Measurements from ENCODE around the gene ADAMTS13. TPM values are rescaled to one million over a fixed set of nuclear protein-coding genes. Genes with fewer than 3 reads are reported as not detected.

Gene ADAMTS13
- total RNA-seq, 3 donors from 2014 or later (not counting 1 experiment from before 2014, with no cell fraction given): 2.3 to 3.0 (median 2.8) TPM

DNA sequence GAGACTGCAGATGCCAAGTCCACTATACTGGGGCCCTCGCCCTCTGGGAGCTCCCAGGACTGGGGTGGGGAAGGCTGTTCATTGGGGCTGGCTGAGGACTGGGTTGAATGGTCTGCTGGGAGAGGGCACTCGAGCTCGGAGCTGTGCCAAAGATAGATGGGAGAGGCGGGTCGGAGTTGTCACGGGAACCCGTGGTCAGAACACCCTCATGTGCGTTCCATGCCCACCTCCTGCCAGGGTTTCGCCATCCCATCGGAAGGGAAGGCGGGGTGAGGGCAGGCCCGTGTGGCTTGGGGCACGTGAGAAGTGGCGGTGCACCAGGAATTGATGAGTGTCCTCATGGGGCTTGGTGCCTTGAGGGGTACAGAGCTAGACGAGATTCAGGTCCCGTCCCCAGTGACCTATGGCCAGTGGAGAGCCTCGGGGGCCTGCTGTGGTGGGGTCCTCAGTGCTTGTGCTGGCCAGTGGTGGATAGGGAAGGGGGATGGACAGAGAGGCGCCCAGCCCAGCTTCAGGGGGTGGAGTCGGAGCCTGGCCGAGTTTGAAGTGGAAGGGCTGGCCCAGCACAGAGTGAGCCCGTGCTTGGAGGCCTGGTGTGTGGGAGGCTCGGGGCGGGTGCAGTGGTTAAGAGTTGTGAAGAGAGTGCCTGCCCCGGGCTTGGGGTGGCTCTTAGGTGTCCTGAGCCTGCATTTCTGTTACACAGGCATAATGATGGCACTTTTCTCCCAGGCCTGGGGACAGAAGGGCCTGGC lies 41.9 kb downstream of the ADAMTS13 start:
- DNase-seq (no peak), ATAC-seq (no peak)
- Mint-ChIP-seq H3K9me3 (no peaks in the 10 kb centered on the region), H3K4me1 (peaks cover 0 to 14% of the 10 kb centered on the region in 2 donors), H3K4me3 (no peak overlapping the region), H3K27me3 (ENCODE audit: low read depth in 2 of 2) (no peaks in the 10 kb centered on the region), H3K27ac (peak overlapping the region in 1 of 2 donors; percentile 17), H3K36me3 (no peaks in the 10 kb centered on the region)
- Histone ChIP-seq H3K4me1 (ENCODE audit: control insufficient read depth, insufficient read depth, low read length) (peaks cover 18% of the 10 kb centered on the region), H3K4me3 (ENCODE audit: low read length) (no peak overlapping the region), H3K27me3 (ENCODE audit: control insufficient read depth, insufficient read depth, low read length) (no peaks in the 10 kb centered on the region), H3K36me3 (ENCODE audit: control insufficient read depth, insufficient read depth, low read length) (no peaks in the 10 kb centered on the region), H3K9me3 (ENCODE audit: control insufficient read depth, insufficient read depth, low read length) (no peaks in the 10 kb centered on the region), H3K27ac (ENCODE audit: low read length) (no peak overlapping the region)
- TF ChIP-seq, protein P1, sequence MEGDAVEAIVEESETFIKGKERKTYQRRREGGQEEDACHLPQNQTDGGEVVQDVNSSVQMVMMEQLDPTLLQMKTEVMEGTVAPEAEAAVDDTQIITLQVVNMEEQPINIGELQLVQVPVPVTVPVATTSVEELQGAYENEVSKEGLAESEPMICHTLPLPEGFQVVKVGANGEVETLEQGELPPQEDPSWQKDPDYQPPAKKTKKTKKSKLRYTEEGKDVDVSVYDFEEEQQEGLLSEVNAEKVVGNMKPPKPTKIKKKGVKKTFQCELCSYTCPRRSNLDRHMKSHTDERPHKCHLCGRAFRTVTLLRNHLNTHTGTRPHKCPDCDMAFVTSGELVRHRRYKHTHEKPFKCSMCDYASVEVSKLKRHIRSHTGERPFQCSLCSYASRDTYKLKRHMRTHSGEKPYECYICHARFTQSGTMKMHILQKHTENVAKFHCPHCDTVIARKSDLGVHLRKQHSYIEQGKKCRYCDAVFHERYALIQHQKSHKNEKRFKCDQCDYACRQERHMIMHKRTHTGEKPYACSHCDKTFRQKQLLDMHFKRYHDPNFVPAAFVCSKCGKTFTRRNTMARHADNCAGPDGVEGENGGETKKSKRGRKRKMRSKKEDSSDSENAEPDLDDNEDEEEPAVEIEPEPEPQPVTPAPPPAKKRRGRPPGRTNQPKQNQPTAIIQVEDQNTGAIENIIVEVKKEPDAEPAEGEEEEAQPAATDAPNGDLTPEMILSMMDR (IDR thresholded peaks at IDR 0.05): no peak
- intact Hi-C loops (cut with micrococcal nuclease): no loop called here
- 91% methylated on average over 24 of the region's 24 CpGs for WGBS (ENCODE audit: insufficient coverage)

- intact Hi-C loops (cut with micrococcal nuclease): no loop called here
- Mint-ChIP-seq H3K36me3 (no peaks in the 10 kb centered on the region), H3K4me1 (peaks cover 0 to 9% of the 10 kb centered on the region in 2 donors)
Observed at GRCh38 chr9:133464638-133465037, 42.5 kb downstream of the ADAMTS13 start.

GRCh38 chr9:133465984-133466383 lies 43.8 kb downstream of the ADAMTS13 start:
- Histone ChIP-seq H3K27me3 (ENCODE audit: control insufficient read depth, insufficient read depth, low read length) (no peaks in the 10 kb centered on the region), H3K4me1 (ENCODE audit: control insufficient read depth, insufficient read depth, low read length) (peaks cover 6% of the 10 kb centered on the region), H3K9me3 (ENCODE audit: control insufficient read depth, insufficient read depth, low read length) (no peaks in the 10 kb centered on the region), H3K27ac (ENCODE audit: low read length) (no peak overlapping the region), H3K4me3 (ENCODE audit: low read length) (no peak overlapping the region), H3K36me3 (ENCODE audit: control insufficient read depth, insufficient read depth, low read length) (no peaks in the 10 kb centered on the region)
- intact Hi-C loops (cut with micrococcal nuclease): no loop called here
- no peak for DNase-seq
- WGBS (ENCODE audit: insufficient coverage): 78% methylated on average over 5 of the region's 6 CpGs
- no peak for ATAC-seq
- no peaks in the 10 kb centered on the region for H3K4me1 Mint-ChIP-seq
- H3K27ac Mint-ChIP-seq: no peak overlapping the region
- TF ChIP-seq, protein P1 (IDR thresholded peaks at IDR 0.05): no peak
- H3K9me3 Mint-ChIP-seq: no peaks in the 10 kb centered on the region
- no peak overlapping the region for H3K4me3 Mint-ChIP-seq
- no peaks in the 10 kb centered on the region for H3K27me3 Mint-ChIP-seq (ENCODE audit: low read depth in 2 of 2)
- H3K36me3 Mint-ChIP-seq: no peaks in the 10 kb centered on the region

More at GRCh38 chr9:133464638-133465037, 42.5 kb downstream of the ADAMTS13 start:
- H3K36me3 ChIP-seq (ENCODE audit: control insufficient read depth, insufficient read depth, low read length): no peaks in the 10 kb centered on the region
- Mint-ChIP-seq H3K27me3 (ENCODE audit: low read depth in 2 of 2) (no peaks in the 10 kb centered on the region), H3K9me3 (no peaks in the 10 kb centered on the region), H3K27ac (no peak overlapping the region), H3K4me3 (no peak overlapping the region)
- H3K27me3 ChIP-seq (ENCODE audit: control insufficient read depth, insufficient read depth, low read length): no peaks in the 10 kb centered on the region
- ATAC-seq (no peak), DNase-seq (no peak)
- H3K4me3 ChIP-seq (ENCODE audit: low read length): no peak overlapping the region
- TF ChIP-seq, protein P1 (IDR thresholded peaks at IDR 0.05): no peak
- peaks cover 13% of the 10 kb centered on the region for H3K4me1 ChIP-seq (ENCODE audit: control insufficient read depth, insufficient read depth, low read length)
- H3K27ac ChIP-seq (ENCODE audit: low read length): no peak overlapping the region
- no peaks in the 10 kb centered on the region for H3K9me3 ChIP-seq (ENCODE audit: control insufficient read depth, insufficient read depth, low read length)
- WGBS (ENCODE audit: insufficient coverage): 93% methylated on average over 10 of the region's 10 CpGs

DNA sequence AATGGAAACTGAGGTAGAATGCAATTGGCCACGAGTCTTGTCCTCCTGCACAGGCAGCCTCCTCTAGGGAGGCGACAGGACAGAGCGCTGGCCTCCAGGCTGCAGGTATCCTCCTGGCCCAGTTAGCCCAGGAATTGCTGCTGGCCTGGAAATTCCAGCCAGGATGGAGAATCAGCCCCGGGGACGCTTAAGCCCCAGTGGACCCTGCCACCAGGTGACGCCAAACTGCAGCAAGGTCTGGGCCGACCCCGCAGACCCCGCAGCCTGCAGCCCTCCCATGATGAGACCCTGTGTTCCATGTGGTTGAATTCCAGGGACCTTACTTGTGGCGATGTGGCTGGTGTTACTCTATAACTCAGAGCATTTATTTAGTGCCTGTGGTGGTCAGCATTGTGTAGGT lies 44.9 kb downstream of the ADAMTS13 start:
- WGBS (ENCODE audit: insufficient coverage): 93% methylated on average over 10 of the region's 10 CpGs
- Mint-ChIP-seq H3K9me3 (no peaks in the 10 kb centered on the region), H3K36me3 (no peaks in the 10 kb centered on the region), H3K4me3 (no peak overlapping the region), H3K4me1 (no peaks in the 10 kb centered on the region), H3K27me3 (ENCODE audit: low read depth in 2 of 2) (no peaks in the 10 kb centered on the region), H3K27ac (no peak overlapping the region)
- TF ChIP-seq, protein P1 (IDR thresholded peaks at IDR 0.05): no peak
- H3K4me3 ChIP-seq (ENCODE audit: low read length): no peak overlapping the region
- H3K4me1 ChIP-seq (ENCODE audit: control insufficient read depth, insufficient read depth, low read length): no peaks in the 10 kb centered on the region
- H3K36me3 ChIP-seq (ENCODE audit: control insufficient read depth, insufficient read depth, low read length): no peaks in the 10 kb centered on the region
- H3K27ac ChIP-seq (ENCODE audit: low read length): no peak overlapping the region
- ATAC-seq: no peak
- intact Hi-C loops (cut with micrococcal nuclease): no loop called here
- no peaks in the 10 kb centered on the region for H3K27me3 ChIP-seq (ENCODE audit: control insufficient read depth, insufficient read depth, low read length)
- no peak for DNase-seq
- no peaks in the 10 kb centered on the region for H3K9me3 ChIP-seq (ENCODE audit: control insufficient read depth, insufficient read depth, low read length)

Measured in natural killer cell (primary cell).